Measurements from ENCODE around the gene MTMR11. TPM values are rescaled to one million over a fixed set of nuclear protein-coding genes. Genes with fewer than 3 reads are reported as not detected.

MTMR11 gene
- total and polyA plus RNA-seq, 2 of the 13 experiments (the other 11 are each of a cell fraction or from before 2014, with no cell fraction given), result 0.49 to 2.8 TPM

DNA sequence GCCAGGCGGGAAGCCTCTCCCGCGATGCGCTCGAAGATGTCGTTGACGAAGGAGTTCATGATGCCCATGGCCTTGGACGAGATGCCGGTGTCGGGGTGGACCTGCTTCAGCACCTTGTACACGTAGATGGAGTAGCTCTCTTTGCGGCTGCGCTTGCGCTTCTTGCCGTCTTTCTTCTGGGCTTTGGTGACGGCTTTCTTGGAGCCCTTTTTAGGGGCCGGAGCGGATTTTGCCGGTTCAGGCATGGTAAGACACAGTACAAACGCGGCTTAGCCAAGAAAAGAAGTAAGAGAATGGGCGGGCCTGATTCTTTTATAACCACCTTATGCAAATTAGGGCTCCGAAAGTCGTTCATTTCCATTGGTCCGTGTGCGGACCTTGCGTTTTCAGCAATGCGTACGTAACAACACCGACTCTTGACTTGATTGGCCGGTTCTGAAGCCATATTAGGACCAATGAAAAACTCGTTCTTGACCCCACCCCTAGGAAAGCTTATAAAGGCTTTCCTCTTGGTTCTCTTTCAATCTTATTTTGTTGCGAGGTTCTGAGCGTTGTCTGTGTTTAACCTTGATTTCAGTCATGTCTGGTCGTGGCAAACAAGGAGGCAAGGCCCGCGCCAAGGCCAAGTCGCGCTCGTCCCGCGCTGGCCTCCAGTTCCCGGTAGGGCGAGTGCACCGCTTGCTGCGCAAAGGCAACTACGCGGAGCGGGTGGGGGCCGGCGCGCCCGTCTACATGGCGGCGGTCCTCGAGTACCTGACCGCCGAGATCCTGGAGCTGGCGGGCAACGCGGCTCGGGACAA lies 50.1 kb downstream of the MTMR11 start (continued):
- TF ChIP-seq ZBTB8A (CRISPR knock-in tag; IDR thresholded peaks at IDR 0.05; ENCODE audit: borderline replicate concordance, low read depth) (no peak), ZNF709 (CRISPR knock-in tag; IDR thresholded peaks at IDR 0.05) (no peak; the same call in 1 of the 2 replicates), MTA1 (CRISPR knock-in tag; IDR thresholded peaks at IDR 0.05; ENCODE audit: borderline replicate concordance) (no peak), JDP2 (CRISPR knock-in tag; IDR thresholded peaks at IDR 0.05; ENCODE audit: borderline replicate concordance) (no peak; the same call in 1 of the 2 replicates), ZNF644 (CRISPR knock-in tag; IDR thresholded peaks at IDR 0.05; ENCODE audit: low read depth) (no peak), ZNF549 (CRISPR knock-in tag; IDR thresholded peaks at IDR 0.05) (no peak), FOXO1 (CRISPR knock-in tag; IDR thresholded peaks at IDR 0.05) (peak; percentile 51; the same call in 1 of the 2 replicates), ZNF263 (CRISPR knock-in tag; IDR thresholded peaks at IDR 0.05) (0 out of 2 replicates have a peak, but pooled peaks have one; percentile 18), ZNF530 (CRISPR knock-in tag; IDR thresholded peaks at IDR 0.05; ENCODE audit: low read depth) (no peak), ZZZ3 (CRISPR knock-in tag; IDR thresholded peaks at IDR 0.05; ENCODE audit: borderline replicate concordance) (peak; percentile 45; the same call in 1 of the 2 replicates), ZNF766 (CRISPR knock-in tag; IDR thresholded peaks at IDR 0.05; ENCODE audit: borderline replicate concordance) (no peak; the same call in 1 of the 2 replicates), ZNF678 (CRISPR knock-in tag; IDR thresholded peaks at IDR 0.05) (no peak; the same call in 1 of the 2 replicates), REPIN1 (CRISPR knock-in tag; IDR thresholded peaks at IDR 0.05; ENCODE audit: borderline replicate concordance, low read depth) (no peak), POLR2AphosphoS2 (IDR thresholded peaks at IDR 0.05; ENCODE audit: low read depth, low read length) (peak; percentile 93; the same call in 1 of the 2 replicates), TAF15 (IDR thresholded peaks at IDR 0.05; ENCODE audit: low read depth, low read length, poor library complexity, severe bottlenecking) (peak; percentile 89), ZNF17 (CRISPR knock-in tag; IDR thresholded peaks at IDR 0.05) (no peak), ZNF256 (CRISPR knock-in tag; conservative IDR thresholded peaks at IDR 0.05) (peak; percentile 86; the same call in 1 of the 2 replicates), PAF1 (CRISPR knock-in tag; IDR thresholded peaks at IDR 0.05) (no peak), PRMT3 (CRISPR knock-in tag; IDR thresholded peaks at IDR 0.05; ENCODE audit: borderline replicate concordance, low read depth) (peak; percentile 79), GABPA (IDR thresholded peaks at IDR 0.05; ENCODE audit: low read depth, low read length) (no peak), GABPA (CRISPR knock-in tag; IDR thresholded peaks at IDR 0.05; ENCODE audit: low read depth) (peak; percentile 14; the same call in 1 of the 2 replicates), TBL1XR1 (IDR thresholded peaks at IDR 0.05; ENCODE audit: borderline replicate concordance, low read length, partially characterized antibody) (peak; percentile 48), JARID2 (CRISPR knock-in tag; IDR thresholded peaks at IDR 0.05; ENCODE audit: insufficient replicate concordance) (peak; percentile 40)
- TF ChIP-seq, protein P1, sequence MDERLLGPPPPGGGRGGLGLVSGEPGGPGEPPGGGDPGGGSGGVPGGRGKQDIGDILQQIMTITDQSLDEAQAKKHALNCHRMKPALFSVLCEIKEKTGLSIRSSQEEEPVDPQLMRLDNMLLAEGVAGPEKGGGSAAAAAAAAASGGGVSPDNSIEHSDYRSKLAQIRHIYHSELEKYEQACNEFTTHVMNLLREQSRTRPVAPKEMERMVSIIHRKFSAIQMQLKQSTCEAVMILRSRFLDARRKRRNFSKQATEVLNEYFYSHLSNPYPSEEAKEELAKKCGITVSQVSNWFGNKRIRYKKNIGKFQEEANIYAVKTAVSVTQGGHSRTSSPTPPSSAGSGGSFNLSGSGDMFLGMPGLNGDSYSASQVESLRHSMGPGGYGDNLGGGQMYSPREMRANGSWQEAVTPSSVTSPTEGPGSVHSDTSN (CRISPR knock-in tag; IDR thresholded peaks at IDR 0.05), result no peak
- TF ChIP-seq, protein P2, sequence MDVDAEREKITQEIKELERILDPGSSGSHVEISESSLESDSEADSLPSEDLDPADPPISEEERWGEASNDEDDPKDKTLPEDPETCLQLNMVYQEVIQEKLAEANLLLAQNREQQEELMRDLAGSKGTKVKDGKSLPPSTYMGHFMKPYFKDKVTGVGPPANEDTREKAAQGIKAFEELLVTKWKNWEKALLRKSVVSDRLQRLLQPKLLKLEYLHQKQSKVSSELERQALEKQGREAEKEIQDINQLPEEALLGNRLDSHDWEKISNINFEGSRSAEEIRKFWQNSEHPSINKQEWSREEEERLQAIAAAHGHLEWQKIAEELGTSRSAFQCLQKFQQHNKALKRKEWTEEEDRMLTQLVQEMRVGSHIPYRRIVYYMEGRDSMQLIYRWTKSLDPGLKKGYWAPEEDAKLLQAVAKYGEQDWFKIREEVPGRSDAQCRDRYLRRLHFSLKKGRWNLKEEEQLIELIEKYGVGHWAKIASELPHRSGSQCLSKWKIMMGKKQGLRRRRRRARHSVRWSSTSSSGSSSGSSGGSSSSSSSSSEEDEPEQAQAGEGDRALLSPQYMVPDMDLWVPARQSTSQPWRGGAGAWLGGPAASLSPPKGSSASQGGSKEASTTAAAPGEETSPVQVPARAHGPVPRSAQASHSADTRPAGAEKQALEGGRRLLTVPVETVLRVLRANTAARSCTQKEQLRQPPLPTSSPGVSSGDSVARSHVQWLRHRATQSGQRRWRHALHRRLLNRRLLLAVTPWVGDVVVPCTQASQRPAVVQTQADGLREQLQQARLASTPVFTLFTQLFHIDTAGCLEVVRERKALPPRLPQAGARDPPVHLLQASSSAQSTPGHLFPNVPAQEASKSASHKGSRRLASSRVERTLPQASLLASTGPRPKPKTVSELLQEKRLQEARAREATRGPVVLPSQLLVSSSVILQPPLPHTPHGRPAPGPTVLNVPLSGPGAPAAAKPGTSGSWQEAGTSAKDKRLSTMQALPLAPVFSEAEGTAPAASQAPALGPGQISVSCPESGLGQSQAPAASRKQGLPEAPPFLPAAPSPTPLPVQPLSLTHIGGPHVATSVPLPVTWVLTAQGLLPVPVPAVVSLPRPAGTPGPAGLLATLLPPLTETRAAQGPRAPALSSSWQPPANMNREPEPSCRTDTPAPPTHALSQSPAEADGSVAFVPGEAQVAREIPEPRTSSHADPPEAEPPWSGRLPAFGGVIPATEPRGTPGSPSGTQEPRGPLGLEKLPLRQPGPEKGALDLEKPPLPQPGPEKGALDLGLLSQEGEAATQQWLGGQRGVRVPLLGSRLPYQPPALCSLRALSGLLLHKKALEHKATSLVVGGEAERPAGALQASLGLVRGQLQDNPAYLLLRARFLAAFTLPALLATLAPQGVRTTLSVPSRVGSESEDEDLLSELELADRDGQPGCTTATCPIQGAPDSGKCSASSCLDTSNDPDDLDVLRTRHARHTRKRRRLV (CRISPR knock-in tag; IDR thresholded peaks at IDR 0.05), result no peak; the same call in 1 of the 2 replicates
